ENCODE measurements around the gene PTPN6. TPM values are rescaled to one million over a fixed set of nuclear protein-coding genes. Genes with fewer than 3 reads are reported as not detected.

Gene PTPN6
- total RNA-seq, 2 experiments from 2014 or later: 349 to 370 TPM

GRCh38 chr12:6938353-6939190, 12.6 kb upstream of the PTPN6 start:
- Mint-ChIP-seq H3K36me3 (peaks cover 19% of the 10 kb centered on the region), H3K27ac (peak overlapping the region; percentile 99), H3K4me1 (peaks cover 40% of the 10 kb centered on the region), H3K27me3 (no peaks in the 10 kb centered on the region), H3K4me3 (peak overlapping the region; percentile 95), H3K9me3 (no peaks in the 10 kb centered on the region)
- DNase-seq: no peak
- ATAC-seq (ENCODE audit: low read depth): no peak
- POLR2A ChIA-PET: interaction anchor here (0.5 to 21.6 kb wide), 21 partner anchors 8 to 214 kb away, joined by 3 to 1055 read pairs (median 10); partner anchors contain the start of genes ATN1, C1RL, CDCA3 and COPS7A

GRCh38 chr12:6939191-6939540, 12.0 kb upstream of the PTPN6 start:
- Mint-ChIP-seq H3K27me3 (no peaks in the 10 kb centered on the region), H3K27ac (peak overlapping the region; percentile 86), H3K4me1 (peaks cover 37% of the 10 kb centered on the region), H3K4me3 (no peak overlapping the region), H3K9me3 (no peaks in the 10 kb centered on the region), H3K36me3 (peaks cover 15% of the 10 kb centered on the region)
- POLR2A ChIA-PET: interaction anchor here (0.8 to 21.6 kb wide), 5 partner anchors 14 to 67 kb away, joined by 4 to 1055 read pairs (median 26); partner anchors contain the start of genes ENO2 and SPSB2
- no peak for DNase-seq
- no peak for ATAC-seq (ENCODE audit: low read depth)

- POLR2A ChIA-PET: interaction anchor here (21.6 kb wide), 1 partner anchor 19 kb away, joined by 1055 read pairs; no protein-coding TSS in a partner anchor
- Mint-ChIP-seq H3K9me3 (no peaks in the 10 kb centered on the region), H3K27me3 (no peaks in the 10 kb centered on the region), H3K4me1 (peaks cover 35% of the 10 kb centered on the region), H3K4me3 (no peak overlapping the region), H3K27ac (no peak overlapping the region), H3K36me3 (peaks cover 9% of the 10 kb centered on the region)
- ATAC-seq (ENCODE audit: low read depth): no peak
- DNase-seq: no peak
These were observed 9.9 kb upstream of the PTPN6 start for GRCh38 chr12:6941267-6941666.

GRCh38 chr12:6941782-6942181, 9.4 kb upstream of the PTPN6 start:
- DNase-seq (no peak), ATAC-seq (ENCODE audit: low read depth) (no peak)
- Mint-ChIP-seq H3K4me3 (no peak overlapping the region), H3K27me3 (no peaks in the 10 kb centered on the region), H3K4me1 (peaks cover 33% of the 10 kb centered on the region), H3K9me3 (no peaks in the 10 kb centered on the region), H3K36me3 (peaks cover 4% of the 10 kb centered on the region), H3K27ac (no peak overlapping the region)
- POLR2A ChIA-PET: interaction anchor here (3.3 to 21.6 kb wide), 2 partner anchors 15 to 19 kb away, joined by 64 to 1055 read pairs; partner anchors contain the start of gene ATN1

- Mint-ChIP-seq H3K36me3 (peaks cover 3% of the 10 kb centered on the region), H3K27ac (peak overlapping the region; percentile 94), H3K27me3 (no peaks in the 10 kb centered on the region), H3K4me3 (no peak overlapping the region), H3K9me3 (no peaks in the 10 kb centered on the region), H3K4me1 (peaks cover 34% of the 10 kb centered on the region)
- DNase-seq: no peak
- no peak for ATAC-seq (ENCODE audit: low read depth)
- POLR2A ChIA-PET: interaction anchor here (3.3 to 21.6 kb wide), 4 partner anchors 16 to 168 kb away, joined by 40 to 1055 read pairs (median 90); partner anchors contain the start of genes ATN1, C1RL and TPI1
These were observed 8.9 kb upstream of the PTPN6 start for GRCh38 chr12:6942331-6942665.

GRCh38 chr12:6943389-6943721, 7.8 kb upstream of the PTPN6 start:
- Mint-ChIP-seq H3K27me3 (no peaks in the 10 kb centered on the region), H3K4me3 (peak overlapping the region; percentile 97), H3K9me3 (no peaks in the 10 kb centered on the region), H3K36me3 (peaks cover 3% of the 10 kb centered on the region), H3K27ac (peak overlapping the region; percentile 94), H3K4me1 (peaks cover 38% of the 10 kb centered on the region)
- ATAC-seq (ENCODE audit: low read depth) (peak; percentile 52), DNase-seq (peak; percentile 60)
- POLR2A ChIA-PET: interaction anchor here (0.7 to 21.6 kb wide), 35 partner anchors 8 to 472 kb away, joined by 3 to 1055 read pairs (median 6); partner anchors contain the start of genes ATN1, C1RL, CDCA3 and CLSTN3

GRCh38 chr12:6943722-6944380, 7.3 kb upstream of the PTPN6 start, which contains the start of the genes C12orf57 and RNU7-1:
Gene C12orf57, plus strand, starts transcription at chr12:6944022. Its CDS starts 100 bp downstream, at chr12:6944122.
Gene RNU7-1, plus strand, starts transcription at chr12:6943816.
- peak; percentile 61 for ATAC-seq (ENCODE audit: low read depth)

GRCh38 chr12:6944381-6945186, 6.6 kb upstream of the PTPN6 start:
- ATAC-seq (ENCODE audit: low read depth) (peak; percentile 44), DNase-seq (peak; percentile 87)
- peaks cover 48% of the 10 kb centered on the region for H3K4me1 Mint-ChIP-seq
- H3K36me3 Mint-ChIP-seq: peaks cover 1% of the 10 kb centered on the region
- no peaks in the 10 kb centered on the region for H3K9me3 Mint-ChIP-seq
- peak overlapping the region; percentile 97 for H3K4me3 Mint-ChIP-seq
- no peaks in the 10 kb centered on the region for H3K27me3 Mint-ChIP-seq
- peak overlapping the region; percentile 94 for H3K27ac Mint-ChIP-seq
- POLR2A ChIA-PET: interaction anchor here (0.6 to 21.6 kb wide), 32 partner anchors 8 to 338 kb away, joined by 3 to 1055 read pairs (median 7); partner anchors contain the start of genes ATN1, C1RL, CDCA3 and CLSTN3

More at GRCh38 chr12:6943722-6944380, 7.3 kb upstream of the PTPN6 start, which contains the start of the genes C12orf57 and RNU7-1:
- no peaks in the 10 kb centered on the region for H3K9me3 Mint-ChIP-seq
- no peaks in the 10 kb centered on the region for H3K27me3 Mint-ChIP-seq
- peak within 1 kb of the TSS; percentile 97 for H3K4me3 Mint-ChIP-seq
- peak; percentile 79 for DNase-seq
- H3K27ac Mint-ChIP-seq: peak within 1 kb of the TSS; percentile 94
- H3K4me1 Mint-ChIP-seq: peaks cover 43% of the 10 kb centered on the region
- H3K36me3 Mint-ChIP-seq: peaks cover 3% of the 10 kb centered on the region
- POLR2A ChIA-PET: interaction anchor here (0.6 to 21.6 kb wide), 37 partner anchors 9 to 473 kb away, joined by 3 to 1055 read pairs (median 6); partner anchors contain the start of genes ATN1, C1RL, CDCA3 and CLSTN3

GRCh38 chr12:6945613-6946012, 5.5 kb upstream of the PTPN6 start:
- Mint-ChIP-seq H3K27me3 (no peaks in the 10 kb centered on the region), H3K4me1 (peaks cover 57% of the 10 kb centered on the region), H3K36me3 (no peaks in the 10 kb centered on the region), H3K4me3 (peak overlapping the region; percentile 97), H3K9me3 (no peaks in the 10 kb centered on the region), H3K27ac (peak overlapping the region; percentile 94)
- POLR2A ChIA-PET: interaction anchor here (0.6 to 21.6 kb wide), 12 partner anchors 8 to 991 kb away, joined by 3 to 1055 read pairs (median 25); partner anchors contain the start of genes C1RL, COPS7A, EMG1 and LPCAT3
- ATAC-seq (ENCODE audit: low read depth) (no peak), DNase-seq (no peak)

- Mint-ChIP-seq H3K9me3 (no peaks in the 10 kb centered on the region), H3K27me3 (no peaks in the 10 kb centered on the region), H3K4me1 (peaks cover 62% of the 10 kb centered on the region), H3K4me3 (peak overlapping the region; percentile 97), H3K27ac (peak overlapping the region; percentile 94), H3K36me3 (no peaks in the 10 kb centered on the region)
- DNase-seq (peak; percentile 79), ATAC-seq (ENCODE audit: low read depth) (peak; percentile 20)
- POLR2A ChIA-PET: interaction anchor here (0.6 to 21.6 kb wide), 14 partner anchors 9 to 990 kb away, joined by 3 to 1055 read pairs (median 7); partner anchors contain the start of genes C1RL, COPS7A, EMG1 and LPCAT3
These were observed 4.9 kb upstream of the PTPN6 start for GRCh38 chr12:6946033-6946919.

- peaks cover 62% of the 10 kb centered on the region for H3K4me1 Mint-ChIP-seq
- POLR2A ChIA-PET: interaction anchor here (0.6 to 21.6 kb wide), 10 partner anchors 9 to 454 kb away, joined by 3 to 1055 read pairs (median 4); partner anchors contain the start of genes C1RL, EMG1, LPCAT3 and MRPL51
- peak overlapping the region; percentile 97 for H3K4me3 Mint-ChIP-seq
- no peak for DNase-seq
- peaks cover 4% of the 10 kb centered on the region for H3K36me3 Mint-ChIP-seq
- no peaks in the 10 kb centered on the region for H3K9me3 Mint-ChIP-seq
- ATAC-seq (ENCODE audit: low read depth): no peak
- H3K27me3 Mint-ChIP-seq: no peaks in the 10 kb centered on the region
- H3K27ac Mint-ChIP-seq: peak overlapping the region; percentile 94
These were observed 4.2 kb upstream of the PTPN6 start for GRCh38 chr12:6946920-6947374.

Data from activated naive CD8-positive, alpha-beta T cell treated with anti-CD3 and anti-CD28 coated beads, Interleukin-2, amount 10 ng/mL, durations not matched to agents 7 days and 5 days (primary cell).